Body of pancreas (tissue), 4 donors: ENCODE data around the gene NOTUM. TPM values are rescaled to one million over a fixed set of nuclear protein-coding genes. Genes with fewer than 3 reads are reported as not detected.

Experiments used
- ATAC-seq: fragments of 150-250 bp; one replicate; pipeline ENCODE4 v1.9.1; 2016
- DNase-seq, 4 donors: peaks; one replicate each; pipeline ENCODE4 v3.0.0-alpha.2; 2019
- H3K27ac ChIP-seq, 4 donors: fragments of 200-600 bp; sonication (generic); 1 replicate in 3 of 4; 2 replicates in 1 of 4; pipeline versions ENCODE4 v1.5.1 to v1.6.1; 2016 to 2019; ENCODE audit warnings: mild to moderate bottlenecking in 1 of 4, mixed read lengths in 1 of 4, moderate library complexity in 1 of 4
- H3K27me3 ChIP-seq, 2 donors: fragments of 200-600 bp; sonication (generic); one replicate each; pipeline ENCODE4 v1.6.0; 2016; ENCODE audit warnings: mild to moderate bottlenecking in 1 of 2
- H3K36me3 ChIP-seq, 2 donors: fragments of 200-600 bp; sonication (generic); replicated peaks in 1 of 2; 2 replicates each; pipeline ENCODE4 v1.5.1; 2016; ENCODE audit warnings: low read depth in 2 of 2; ENCODE audit not compliant: insufficient read depth in 1 of 2
- H3K4me1 ChIP-seq: fragments of 200-600 bp; sonication (generic); one replicate; pipeline ENCODE4 v1.6.0; 2016
- H3K4me3 ChIP-seq, 2 donors: fragments of 200-600 bp; sonication (generic); 1 replicate in 1 of 2; 2 replicates in 1 of 2; pipeline ENCODE4 v1.5.1; 2016 to 2019
- H3K9me3 ChIP-seq, 3 donors: fragments of 200-600 bp; sonication (generic); 1 replicate in 2 of 3; 2 replicates in 1 of 3; pipeline ENCODE4 v1.5.1; 2016
- CTCF ChIP-seq, 7 experiments: fragments of 450-650 bp in 4 of 7; fragments of 200-600 bp in 3 of 7; sonication (generic) in 3 of 7; IDR thresholded peaks; one replicate each; pipeline ENCODE4 v1.5.1; 2016 to 2019; ENCODE audit warnings: antibody characterized with exemption in 7 of 7
- POLR2A ChIP-seq, 3 donors: fragments of 450-650 bp; IDR thresholded peaks; one replicate each; pipeline ENCODE4 v1.6.1; 2016; ENCODE audit warnings: antibody characterized with exemption in 3 of 3, mild to moderate bottlenecking in 2 of 3
- WGBS, 2 donors: methylation state at CpG; one replicate each; pipeline ENCODE4 v1.1.5; 2017; 5-methylcytosine and 5-hydroxymethylcytosine counted together
- intact Hi-C: fragments of 100-400 bp; cut with DNase I; formaldehyde crosslinking; loops from one replicate; pipeline ENCODE4 v1.15.1; 2023
- total RNA-seq, 2 donors: library from RNA; depleted of rRNA; stranded (reverse); fragments of >200 nt; gene quantifications; one replicate each; pipeline ENCODE4 v1.1.0, GENCODE V29; 2016

NOTUM gene
- total RNA-seq, 2 donors from 2014 or later = 0.33 TPM; not detected in 1

DNA sequence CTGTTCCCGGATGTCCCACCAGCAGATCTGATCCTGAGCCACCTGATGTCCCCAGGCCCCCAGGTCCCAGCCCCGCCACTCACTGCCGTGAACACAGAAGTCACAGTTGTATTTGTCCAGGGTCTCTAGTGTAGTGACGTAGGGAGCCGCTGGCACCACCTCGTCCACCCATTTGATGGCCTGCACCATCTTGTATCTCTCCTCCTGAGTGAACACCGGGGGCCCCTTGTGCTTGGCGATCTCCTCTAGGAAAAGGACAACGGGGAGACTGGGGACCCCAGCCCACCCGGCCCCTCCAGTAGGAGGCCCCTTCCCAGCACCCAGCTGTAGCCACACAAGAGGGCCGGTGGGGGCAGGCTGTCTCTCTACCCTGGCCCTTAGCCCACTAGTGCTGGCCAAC is 52.2 kb downstream of the NOTUM start:
- no peaks in the 10 kb centered on the region for H3K9me3 ChIP-seq
- no peak for DNase-seq
- ATAC-seq = no peak
- peaks cover 0 to 10% of the 10 kb centered on the region in 2 donors for H3K36me3 ChIP-seq
- no peak overlapping the region for H3K27ac ChIP-seq
- peaks cover 24% of the 10 kb centered on the region for H3K4me1 ChIP-seq
- 88 to 94% methylated on average over 8 to 10 of the region's 11 CpGs for WGBS, 2 donors
- H3K4me3 ChIP-seq = no peak overlapping the region
- H3K27me3 ChIP-seq = no peaks in the 10 kb centered on the region
- intact Hi-C loops = no loop called here
- TF ChIP-seq POLR2A (IDR thresholded peaks at IDR 0.05) (no peak), CTCF (IDR thresholded peaks at IDR 0.05) (no peak)

GRCh38 chr17:81907219-81908145 is 53.5 kb downstream of the NOTUM start:
- TF ChIP-seq POLR2A (IDR thresholded peaks at IDR 0.05) (no peak), CTCF (IDR thresholded peaks at IDR 0.05) (no peak)
- intact Hi-C loops = no loop called here
- ATAC-seq (no peak), DNase-seq (no peak)
- H3K4me1 ChIP-seq = peaks cover 31% of the 10 kb centered on the region
- peaks cover 0 to 3% of the 10 kb centered on the region in 2 donors for H3K36me3 ChIP-seq
- H3K4me3 ChIP-seq = no peak overlapping the region
- no peaks in the 10 kb centered on the region for H3K9me3 ChIP-seq
- 91 to 93% methylated on average over 12 to 18 of the region's 26 CpGs for WGBS, 2 donors
- H3K27ac ChIP-seq = no peak overlapping the region
- no peaks in the 10 kb centered on the region for H3K27me3 ChIP-seq

DNA sequence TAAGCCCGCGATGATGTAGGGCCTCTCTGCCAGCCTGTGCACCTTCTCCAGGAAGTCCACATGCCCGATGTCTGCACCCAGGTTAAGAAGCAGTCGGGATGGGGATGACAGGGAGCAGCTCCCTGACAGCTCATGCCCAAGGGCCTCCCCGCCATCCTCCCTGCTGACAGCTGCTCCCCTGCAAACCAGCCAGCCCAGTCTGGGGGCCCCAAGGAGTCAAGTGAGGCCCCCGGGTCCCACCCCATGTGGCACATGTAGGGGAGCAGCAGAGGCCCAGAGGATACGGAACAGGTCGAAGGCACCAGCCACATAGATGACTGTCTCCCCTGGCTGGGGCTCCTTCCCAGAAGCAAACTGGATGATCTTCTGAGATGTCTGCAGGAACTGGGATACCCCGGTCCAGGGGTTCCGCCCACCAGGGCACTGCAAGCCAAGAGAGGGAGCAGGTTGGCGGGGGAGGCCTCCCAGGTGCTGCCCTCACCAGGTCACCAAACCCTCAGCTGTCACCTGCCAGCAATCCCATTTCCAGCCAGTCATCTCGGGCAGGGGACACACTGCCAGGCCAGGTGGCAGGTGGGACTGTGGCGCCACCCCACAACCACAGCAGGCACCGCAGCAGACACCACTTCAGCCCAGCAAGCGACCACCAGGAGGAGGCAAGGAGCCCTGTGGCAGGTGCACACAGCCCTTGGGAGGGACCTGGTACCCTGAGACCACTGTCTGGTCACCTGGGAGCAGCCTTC is 54.3 kb downstream of the NOTUM start:
- intact Hi-C loops = no loop called here
- no peak overlapping the region for H3K27ac ChIP-seq
- H3K36me3 ChIP-seq = peaks cover 0 to 3% of the 10 kb centered on the region in 2 donors
- DNase-seq = no peak
- H3K4me1 ChIP-seq = peaks cover 35% of the 10 kb centered on the region
- H3K27me3 ChIP-seq = no peaks in the 10 kb centered on the region
- WGBS, 2 donors = 95 to 96% methylated on average over 8 to 15 of the region's 15 CpGs
- no peak for ATAC-seq
- no peak for TF ChIP-seq POLR2A (IDR thresholded peaks at IDR 0.05)
- TF ChIP-seq CTCF (IDR thresholded peaks at IDR 0.05) = no peak
- H3K9me3 ChIP-seq = no peaks in the 10 kb centered on the region
- H3K4me3 ChIP-seq = no peak overlapping the region

GRCh38 chr17:81905993-81906392 is 55.0 kb downstream of the NOTUM start:
- TF ChIP-seq POLR2A (IDR thresholded peaks at IDR 0.05) (no peak), CTCF (IDR thresholded peaks at IDR 0.05) (no peak)
- H3K27ac ChIP-seq = no peak overlapping the region
- no peaks in the 10 kb centered on the region for H3K27me3 ChIP-seq
- peaks cover 0 to 3% of the 10 kb centered on the region in 2 donors for H3K36me3 ChIP-seq
- WGBS, 2 donors = 93 to 94% methylated on average over 6 to 9 of the region's 10 CpGs
- H3K4me1 ChIP-seq = peaks cover 36% of the 10 kb centered on the region
- no peak for ATAC-seq
- intact Hi-C loops = no loop called here
- no peak overlapping the region for H3K4me3 ChIP-seq
- DNase-seq = no peak
- no peaks in the 10 kb centered on the region for H3K9me3 ChIP-seq
